ENCODE data around the gene ATP8B3. TPM values are rescaled to one million over a fixed set of nuclear protein-coding genes. Genes with fewer than 3 reads are reported as not detected.

ATP8B3 gene
- total RNA-seq, 1 experiment from 2014 or later, result 8.7 TPM

DNA sequence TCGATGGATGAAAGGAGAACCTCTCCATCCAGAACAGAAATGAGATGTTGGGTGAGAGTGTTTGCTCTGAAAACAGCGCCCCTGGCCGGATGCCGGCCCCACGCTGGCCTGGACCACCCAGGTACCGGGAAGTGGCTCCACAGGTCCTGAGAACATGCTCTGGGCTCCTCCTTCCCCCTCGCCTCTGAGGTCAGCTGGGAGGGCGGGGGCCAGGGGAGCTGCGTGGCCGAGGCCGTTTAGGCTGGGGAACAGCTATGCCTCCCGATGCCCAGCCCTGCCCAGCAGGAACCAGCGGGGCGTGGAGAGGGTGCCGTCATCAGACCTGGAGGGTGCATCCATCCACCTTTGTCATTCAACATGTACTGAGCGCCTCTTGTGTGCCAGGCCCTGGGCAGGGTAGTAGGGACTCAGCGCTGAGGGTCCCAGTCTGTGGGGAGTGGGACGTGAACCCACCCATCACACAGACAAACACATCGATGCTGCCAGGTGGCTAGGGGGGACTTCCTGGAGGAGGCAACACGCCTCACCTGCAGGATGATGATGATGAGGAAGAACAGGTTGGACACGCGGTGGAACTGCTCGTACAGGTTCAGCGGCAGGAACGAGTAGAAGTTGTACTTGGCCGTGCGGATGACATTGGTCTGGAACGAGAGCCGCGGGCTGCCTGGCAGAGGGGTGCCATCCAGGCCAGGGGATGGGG lies 4.2 kb downstream of the ATP8B3 start:
- Histone ChIP-seq H3K36me3 (ENCODE audit: insufficient read depth, low read length, poor library complexity, severe bottlenecking) (no peaks in the 10 kb centered on the region), H3K4me3 (ENCODE audit: low read depth, low read length, poor library complexity, severe bottlenecking) (no peak overlapping the region), H3K27me3 (replicated peaks; ENCODE audit: insufficient read depth, low read depth, low read length, poor library complexity) (no peaks in the 10 kb centered on the region), H3K27ac (ENCODE audit: low read depth, low read length, poor library complexity, severe bottlenecking) (no peak overlapping the region), H3K4me1 (ENCODE audit: insufficient read depth, low read length, poor library complexity, severe bottlenecking) (peaks cover 4% of the 10 kb centered on the region), H3K9me3 (ENCODE audit: low read depth, low read length, poor library complexity, severe bottlenecking) (no peaks in the 10 kb centered on the region)
- no TSS peak for BruUV-seq (replicated peaks)
- POLR2A ChIA-PET (ENCODE audit: low non-redundant PET), result no interaction called here
- no peak for DNase-seq (ENCODE audit: low spot score)
- TF ChIP-seq CTCF (conservative IDR thresholded peaks at IDR 0.05; ENCODE audit: low read depth, low read length), result no peak
- no peak for TF ChIP-seq EZH2 (IDR thresholded peaks at IDR 0.05; ENCODE audit: borderline replicate concordance, low read depth, low read length, poor library complexity, severe bottlenecking)
- intact Hi-C loops (cut with micrococcal nuclease; ENCODE audit: unreplicated experiment), result no loop called here
- CTCF ChIA-PET, result no interaction called here

GRCh38 chr19:1807030-1807694 lies 4.9 kb downstream of the ATP8B3 start:
- H3K4me1 ChIP-seq (ENCODE audit: insufficient read depth, low read length, poor library complexity, severe bottlenecking), result peaks cover 4% of the 10 kb centered on the region
- ChIA-PET CTCF (no interaction called here), POLR2A (ENCODE audit: low non-redundant PET) (no interaction called here)
- H3K27ac ChIP-seq (ENCODE audit: low read depth, low read length, poor library complexity, severe bottlenecking), result no peak overlapping the region
- H3K4me3 ChIP-seq (ENCODE audit: low read depth, low read length, poor library complexity, severe bottlenecking), result no peak overlapping the region
- TF ChIP-seq CTCF (conservative IDR thresholded peaks at IDR 0.05; ENCODE audit: low read depth, low read length) (no peak), EZH2 (IDR thresholded peaks at IDR 0.05; ENCODE audit: borderline replicate concordance, low read depth, low read length, poor library complexity, severe bottlenecking) (no peak)
- no peaks in the 10 kb centered on the region for H3K27me3 ChIP-seq (replicated peaks; ENCODE audit: insufficient read depth, low read depth, low read length, poor library complexity)
- BruUV-seq (replicated peaks), result no TSS peak
- no peaks in the 10 kb centered on the region for H3K9me3 ChIP-seq (ENCODE audit: low read depth, low read length, poor library complexity, severe bottlenecking)
- H3K36me3 ChIP-seq (ENCODE audit: insufficient read depth, low read length, poor library complexity, severe bottlenecking), result no peaks in the 10 kb centered on the region
- intact Hi-C loops (cut with micrococcal nuclease; ENCODE audit: unreplicated experiment), result no loop called here
- DNase-seq (ENCODE audit: low spot score), result no peak

GRCh38 chr19:1806184-1807029 lies 5.7 kb downstream of the ATP8B3 start:
- Histone ChIP-seq H3K27me3 (replicated peaks; ENCODE audit: insufficient read depth, low read depth, low read length, poor library complexity) (no peaks in the 10 kb centered on the region), H3K27ac (ENCODE audit: low read depth, low read length, poor library complexity, severe bottlenecking) (no peak overlapping the region), H3K4me1 (ENCODE audit: insufficient read depth, low read length, poor library complexity, severe bottlenecking) (peaks cover under 1% of the 10 kb centered on the region), H3K4me3 (ENCODE audit: low read depth, low read length, poor library complexity, severe bottlenecking) (no peak overlapping the region), H3K9me3 (ENCODE audit: low read depth, low read length, poor library complexity, severe bottlenecking) (no peaks in the 10 kb centered on the region), H3K36me3 (ENCODE audit: insufficient read depth, low read length, poor library complexity, severe bottlenecking) (no peaks in the 10 kb centered on the region)
- CTCF ChIA-PET, result no interaction called here
- intact Hi-C loops (cut with micrococcal nuclease; ENCODE audit: unreplicated experiment), result no loop called here
- DNase-seq (ENCODE audit: low spot score), result no peak
- no TSS peak for BruUV-seq (replicated peaks)
- POLR2A ChIA-PET (ENCODE audit: low non-redundant PET), result no interaction called here
- no peak for TF ChIP-seq EZH2 (IDR thresholded peaks at IDR 0.05; ENCODE audit: borderline replicate concordance, low read depth, low read length, poor library complexity, severe bottlenecking)
